ENCODE data around the gene PLD4.

PLD4 gene

DNA sequence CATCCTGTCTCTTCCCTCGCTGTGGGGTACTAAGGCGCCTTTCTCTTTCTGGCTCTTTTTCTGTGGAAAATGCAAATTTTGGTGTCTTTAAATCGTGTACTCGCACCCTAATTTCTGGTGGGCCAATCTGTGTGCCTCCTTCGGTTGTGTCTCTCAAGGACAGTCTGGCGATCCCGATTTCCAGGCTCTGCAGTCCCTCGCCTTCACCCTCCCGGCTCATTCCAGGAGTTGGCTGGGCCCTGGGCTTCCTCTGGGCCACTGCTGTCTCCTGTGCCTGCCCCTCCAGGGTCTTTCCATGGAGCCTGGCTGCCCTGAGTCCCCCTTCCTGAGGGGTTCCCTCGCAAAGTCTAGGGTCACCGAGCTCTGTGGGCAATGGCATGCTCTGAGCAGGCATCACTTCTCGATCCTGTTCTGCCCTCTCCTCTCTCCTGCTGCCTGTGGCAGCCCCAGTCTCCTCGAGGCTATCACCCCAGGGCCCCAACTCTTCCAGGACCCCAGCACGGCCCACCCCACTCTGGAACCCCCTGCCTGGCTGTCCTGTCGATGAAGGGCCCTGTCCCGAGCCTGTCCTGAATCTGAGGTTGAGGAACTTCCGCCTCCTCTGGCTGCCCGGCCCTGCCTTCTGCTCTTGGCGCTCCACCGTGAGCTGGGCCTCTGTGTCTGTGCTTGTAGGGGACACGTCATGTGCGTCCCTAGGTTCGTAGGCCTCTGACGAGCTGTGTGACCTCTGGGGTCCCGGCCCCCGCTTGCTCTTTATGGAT, 29.4 kb downstream of the PLD4 start:
- Histone ChIP-seq H3K9me3 (ENCODE audit: insufficient read depth, low read length, severe bottlenecking) (no peaks in the 10 kb centered on the region), H2AFZ (ENCODE audit: low read depth, low read length) (no peak overlapping the region), H3K27me3 (ENCODE audit: insufficient read depth, low read length, poor library complexity) (no peaks in the 10 kb centered on the region), H3K79me2 (ENCODE audit: insufficient read depth, low read length) (no peaks in the 10 kb centered on the region), H4K20me1 (ENCODE audit: insufficient read depth, low read length) (no peaks in the 10 kb centered on the region), H3K27ac (ENCODE audit: low read length) (no peak overlapping the region), H3K4me2 (ENCODE audit: insufficient read depth, low read length) (no peak overlapping the region), H3K36me3 (ENCODE audit: insufficient read depth, low read length) (no peaks in the 10 kb centered on the region), H3K4me1 (ENCODE audit: insufficient read depth, low read length) (no peaks in the 10 kb centered on the region), H3K9ac (ENCODE audit: low read depth, low read length) (no peak overlapping the region), H3K4me3 (ENCODE audit: low read depth in 1 of 2, low read length in 2 of 2) (no peak overlapping the region)
- DNase-seq: no peak
- TF ChIP-seq, protein P1, sequence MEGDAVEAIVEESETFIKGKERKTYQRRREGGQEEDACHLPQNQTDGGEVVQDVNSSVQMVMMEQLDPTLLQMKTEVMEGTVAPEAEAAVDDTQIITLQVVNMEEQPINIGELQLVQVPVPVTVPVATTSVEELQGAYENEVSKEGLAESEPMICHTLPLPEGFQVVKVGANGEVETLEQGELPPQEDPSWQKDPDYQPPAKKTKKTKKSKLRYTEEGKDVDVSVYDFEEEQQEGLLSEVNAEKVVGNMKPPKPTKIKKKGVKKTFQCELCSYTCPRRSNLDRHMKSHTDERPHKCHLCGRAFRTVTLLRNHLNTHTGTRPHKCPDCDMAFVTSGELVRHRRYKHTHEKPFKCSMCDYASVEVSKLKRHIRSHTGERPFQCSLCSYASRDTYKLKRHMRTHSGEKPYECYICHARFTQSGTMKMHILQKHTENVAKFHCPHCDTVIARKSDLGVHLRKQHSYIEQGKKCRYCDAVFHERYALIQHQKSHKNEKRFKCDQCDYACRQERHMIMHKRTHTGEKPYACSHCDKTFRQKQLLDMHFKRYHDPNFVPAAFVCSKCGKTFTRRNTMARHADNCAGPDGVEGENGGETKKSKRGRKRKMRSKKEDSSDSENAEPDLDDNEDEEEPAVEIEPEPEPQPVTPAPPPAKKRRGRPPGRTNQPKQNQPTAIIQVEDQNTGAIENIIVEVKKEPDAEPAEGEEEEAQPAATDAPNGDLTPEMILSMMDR (IDR thresholded peaks at IDR 0.05; ENCODE audit: borderline replicate concordance, extremely low read depth, low read length, poor library complexity, severe bottlenecking): no peak
- TF ChIP-seq EZH2 (IDR thresholded peaks at IDR 0.05; ENCODE audit: borderline replicate concordance, low read depth, low read length, severe bottlenecking): no peak
- ATAC-seq (ENCODE audit: insufficient read depth, low read depth): no peak

DNA sequence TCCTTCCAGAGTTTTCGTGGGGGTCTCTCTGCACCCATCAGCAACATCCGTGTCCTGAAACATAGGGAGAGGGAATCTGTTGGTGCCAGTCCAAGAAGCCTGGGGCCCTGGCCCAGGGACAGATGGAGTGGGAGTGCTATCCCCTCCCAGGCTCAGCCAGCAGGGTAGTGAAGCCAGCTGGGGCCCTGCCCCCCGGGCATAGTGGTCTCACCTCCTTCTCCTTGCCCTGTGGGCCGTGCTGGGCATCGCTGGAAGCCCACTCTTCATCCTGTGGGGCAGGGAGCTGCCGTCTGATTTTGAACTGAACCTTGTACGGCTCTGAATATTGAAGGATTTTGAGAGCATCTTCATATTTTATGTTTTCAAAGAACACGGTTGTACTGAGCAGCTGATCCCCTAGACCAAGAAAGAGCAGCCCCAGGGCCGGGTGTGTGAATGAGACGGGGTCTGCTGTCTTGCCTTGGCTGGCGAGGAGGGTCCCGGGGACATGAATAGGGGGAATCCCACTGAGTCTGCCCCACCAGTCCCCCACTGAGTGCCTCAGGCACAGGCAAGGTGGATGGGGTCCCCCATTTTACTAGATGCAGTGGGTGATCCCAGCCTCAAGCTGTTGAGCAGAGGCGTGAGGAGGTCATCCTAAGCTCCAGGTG, 30.2 kb downstream of the PLD4 start:
- ATAC-seq (ENCODE audit: insufficient read depth, low read depth) (no peak), DNase-seq (no peak)
- Histone ChIP-seq H3K4me1 (ENCODE audit: insufficient read depth, low read length) (no peaks in the 10 kb centered on the region), H3K9ac (ENCODE audit: low read depth, low read length) (no peak overlapping the region), H3K27me3 (ENCODE audit: insufficient read depth, low read length, poor library complexity) (no peaks in the 10 kb centered on the region), H3K27ac (ENCODE audit: low read length) (no peak overlapping the region), H4K20me1 (ENCODE audit: insufficient read depth, low read length) (no peaks in the 10 kb centered on the region), H3K9me3 (ENCODE audit: insufficient read depth, low read length, severe bottlenecking) (no peaks in the 10 kb centered on the region), H3K79me2 (ENCODE audit: insufficient read depth, low read length) (no peaks in the 10 kb centered on the region), H2AFZ (ENCODE audit: low read depth, low read length) (no peak overlapping the region), H3K36me3 (ENCODE audit: insufficient read depth, low read length) (no peaks in the 10 kb centered on the region), H3K4me2 (ENCODE audit: insufficient read depth, low read length) (no peak overlapping the region), H3K4me3 (ENCODE audit: low read depth in 1 of 2, low read length in 2 of 2) (no peak overlapping the region)
- TF ChIP-seq EZH2 (IDR thresholded peaks at IDR 0.05; ENCODE audit: borderline replicate concordance, low read depth, low read length, severe bottlenecking): no peak
- TF ChIP-seq, protein P1 (IDR thresholded peaks at IDR 0.05; ENCODE audit: borderline replicate concordance, extremely low read depth, low read length, poor library complexity, severe bottlenecking): no peak

DNA sequence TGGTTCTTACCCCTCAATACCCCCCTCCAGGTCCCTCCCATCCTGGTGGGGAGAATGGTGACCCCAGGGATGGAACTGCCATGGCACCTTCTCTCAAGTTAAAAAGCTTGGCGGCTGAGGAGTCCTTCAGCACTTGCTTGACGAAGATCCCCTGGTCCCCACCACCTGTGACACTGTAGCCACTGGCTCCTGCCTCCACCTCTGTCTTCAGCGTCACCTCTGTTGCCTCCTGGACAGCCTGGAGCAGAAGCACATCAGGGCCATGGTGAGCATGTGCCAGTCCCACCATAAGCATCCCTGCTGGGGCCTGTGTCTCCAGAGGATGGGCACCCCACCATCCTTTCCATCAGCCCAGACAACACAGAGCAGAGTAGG, 30.7 kb downstream of the PLD4 start:
- Histone ChIP-seq H2AFZ (ENCODE audit: low read depth, low read length) (no peak overlapping the region), H3K4me2 (ENCODE audit: insufficient read depth, low read length) (no peak overlapping the region), H3K9me3 (ENCODE audit: insufficient read depth, low read length, severe bottlenecking) (no peaks in the 10 kb centered on the region), H3K27me3 (ENCODE audit: insufficient read depth, low read length, poor library complexity) (no peaks in the 10 kb centered on the region), H3K9ac (ENCODE audit: low read depth, low read length) (no peak overlapping the region), H3K4me3 (ENCODE audit: low read depth in 1 of 2, low read length in 2 of 2) (no peak overlapping the region), H4K20me1 (ENCODE audit: insufficient read depth, low read length) (no peaks in the 10 kb centered on the region), H3K36me3 (ENCODE audit: insufficient read depth, low read length) (no peaks in the 10 kb centered on the region), H3K79me2 (ENCODE audit: insufficient read depth, low read length) (no peaks in the 10 kb centered on the region), H3K27ac (ENCODE audit: low read length) (no peak overlapping the region), H3K4me1 (ENCODE audit: insufficient read depth, low read length) (no peaks in the 10 kb centered on the region)
- TF ChIP-seq EZH2 (IDR thresholded peaks at IDR 0.05; ENCODE audit: borderline replicate concordance, low read depth, low read length, severe bottlenecking): no peak
- TF ChIP-seq, protein P1 (IDR thresholded peaks at IDR 0.05; ENCODE audit: borderline replicate concordance, extremely low read depth, low read length, poor library complexity, severe bottlenecking): no peak
- ATAC-seq (ENCODE audit: insufficient read depth, low read depth): no peak
- no peak for DNase-seq
